Measurements from ENCODE around the gene PTTG1IP. TPM values are rescaled to one million over a fixed set of nuclear protein-coding genes. Genes with fewer than 3 reads are reported as not detected.

Gene PTTG1IP
- total and polyA plus RNA-seq, 2 donors from 2014 or later, result 187 to 378 TPM

DNA sequence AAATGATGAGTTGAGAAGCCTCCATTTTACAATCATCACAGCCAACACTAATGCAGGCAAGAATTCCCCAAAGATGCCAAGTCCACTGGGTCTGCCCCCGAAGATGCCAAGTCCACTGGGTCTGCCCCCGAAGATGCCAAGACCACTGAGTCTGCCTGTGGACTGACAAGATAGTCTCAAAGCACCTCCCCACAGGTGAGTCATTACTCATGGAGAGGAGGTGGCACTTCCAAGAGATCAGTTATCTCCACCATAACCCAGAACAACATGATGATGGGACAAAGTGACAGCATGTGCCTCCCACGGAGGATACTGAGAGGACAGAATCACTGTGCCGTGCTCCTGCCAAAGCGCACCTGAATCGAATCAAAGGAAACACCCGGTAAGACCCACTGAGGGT lies 4.8 kb downstream of the PTTG1IP start:
- Histone ChIP-seq H3K27ac (ENCODE audit: low read depth in 2 of 2, low read length in 2 of 2) (peak overlapping the region in 1 of 2 donors; percentile 33), H3K36me3 (ENCODE audit: control insufficient read depth in 2 of 3, insufficient read depth in 3 of 3, low read length in 3 of 3) (peaks cover 0 to 6% (median 5%) of the 10 kb centered on the region in 3 donors), H3K4me1 (ENCODE audit: control insufficient read depth in 2 of 3, insufficient read depth in 2 of 3, low read depth in 1 of 3, low read length in 3 of 3) (peaks cover 2 to 62% (median 43%) of the 10 kb centered on the region in 3 donors), H3K4me3 (ENCODE audit: low read length in 3 of 3) (no peak overlapping the region), H3K9me3 (ENCODE audit: control insufficient read depth in 2 of 3, insufficient read depth in 1 of 3, low read length in 3 of 3) (no peaks in the 10 kb centered on the region), H3K27me3 (ENCODE audit: control insufficient read depth, insufficient read depth, low read length) (no peaks in the 10 kb centered on the region), H3K9ac (ENCODE audit: low read length in 3 of 3) (no peak overlapping the region)
- no peak for TF ChIP-seq CTCF (IDR thresholded peaks at IDR 0.05; ENCODE audit: borderline replicate concordance, extremely low read depth, insufficient read depth)
- intact Hi-C loops (cut with DNase I), result no loop called here
- DNase-seq, result no peak
- FAIRE-seq, result no peak

- no peak for FAIRE-seq
- no peak for TF ChIP-seq CTCF (IDR thresholded peaks at IDR 0.05; ENCODE audit: borderline replicate concordance, extremely low read depth, insufficient read depth)
- H3K4me1 ChIP-seq (ENCODE audit: control insufficient read depth in 2 of 3, insufficient read depth in 2 of 3, low read depth in 1 of 3, low read length in 3 of 3), result peaks cover 2 to 62% (median 43%) of the 10 kb centered on the region in 3 donors
- intact Hi-C loops (cut with DNase I), result no loop called here
- H3K36me3 ChIP-seq (ENCODE audit: control insufficient read depth in 2 of 3, insufficient read depth in 3 of 3, low read length in 3 of 3), result peaks cover 0 to 10% (median 8%) of the 10 kb centered on the region in 3 donors
- H3K27me3 ChIP-seq (ENCODE audit: control insufficient read depth, insufficient read depth, low read length), result no peaks in the 10 kb centered on the region
- DNase-seq, result peak in 1 of 5 donors; percentile 32
- H3K27ac ChIP-seq (ENCODE audit: low read depth in 2 of 2, low read length in 2 of 2), result peak overlapping the region in 1 of 2 donors; percentile 33
- H3K9ac ChIP-seq (ENCODE audit: low read length in 3 of 3), result no peak overlapping the region
- H3K4me3 ChIP-seq (ENCODE audit: low read length in 3 of 3), result no peak overlapping the region
- no peaks in the 10 kb centered on the region for H3K9me3 ChIP-seq (ENCODE audit: control insufficient read depth in 2 of 3, insufficient read depth in 1 of 3, low read length in 3 of 3)
These were observed 5.3 kb downstream of the PTTG1IP start for GRCh38 chr21:44867999-44868700.

DNA sequence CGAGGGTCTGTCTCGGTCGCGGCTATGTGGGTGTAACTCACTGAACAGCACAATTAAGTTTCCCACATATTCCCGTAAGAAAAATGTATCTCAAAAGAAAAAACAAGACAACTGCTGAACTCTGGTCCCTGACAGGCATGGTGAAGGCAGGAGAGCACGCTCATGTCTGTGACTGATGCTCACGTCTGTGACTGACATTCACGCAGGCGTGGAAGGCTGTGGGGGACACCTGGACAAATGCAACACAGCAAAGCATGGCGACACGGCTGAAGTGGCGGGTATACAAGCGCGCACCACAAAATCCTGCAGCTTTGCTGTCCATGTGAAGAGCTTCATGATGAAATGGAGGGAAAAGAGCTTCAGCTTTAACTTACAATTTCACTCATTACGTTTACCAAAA lies 6.0 kb downstream of the PTTG1IP start:
- no peak for FAIRE-seq
- TF ChIP-seq CTCF (IDR thresholded peaks at IDR 0.05; ENCODE audit: borderline replicate concordance, extremely low read depth, insufficient read depth), result no peak
- DNase-seq, result peak in 1 of 5 donors; percentile 64
- Histone ChIP-seq H3K4me1 (ENCODE audit: control insufficient read depth in 2 of 3, insufficient read depth in 2 of 3, low read depth in 1 of 3, low read length in 3 of 3) (peaks cover 2 to 59% (median 43%) of the 10 kb centered on the region in 3 donors), H3K36me3 (ENCODE audit: control insufficient read depth in 2 of 3, insufficient read depth in 3 of 3, low read length in 3 of 3) (peaks cover 0 to 10% (median 8%) of the 10 kb centered on the region in 3 donors), H3K4me3 (ENCODE audit: low read length in 3 of 3) (no peak overlapping the region), H3K9ac (ENCODE audit: low read length in 3 of 3) (no peak overlapping the region), H3K9me3 (ENCODE audit: control insufficient read depth in 2 of 3, insufficient read depth in 1 of 3, low read length in 3 of 3) (no peaks in the 10 kb centered on the region), H3K27me3 (ENCODE audit: control insufficient read depth, insufficient read depth, low read length) (no peaks in the 10 kb centered on the region), H3K27ac (ENCODE audit: low read depth in 2 of 2, low read length in 2 of 2) (no peak overlapping the region)
- intact Hi-C loops (cut with DNase I), result no loop called here
